ENCODE data around the gene EXOC2. TPM values are rescaled to one million over a fixed set of nuclear protein-coding genes. Genes with fewer than 3 reads are reported as not detected.
A peak's percentile ranks its signal among the peaks of the same experiment; 100 is the strongest.

Gene EXOC2
- total and polyA plus RNA-seq, 5 experiments from 2014 or later, result 28.6 to 40.3 (median 36.7) TPM

DNA sequence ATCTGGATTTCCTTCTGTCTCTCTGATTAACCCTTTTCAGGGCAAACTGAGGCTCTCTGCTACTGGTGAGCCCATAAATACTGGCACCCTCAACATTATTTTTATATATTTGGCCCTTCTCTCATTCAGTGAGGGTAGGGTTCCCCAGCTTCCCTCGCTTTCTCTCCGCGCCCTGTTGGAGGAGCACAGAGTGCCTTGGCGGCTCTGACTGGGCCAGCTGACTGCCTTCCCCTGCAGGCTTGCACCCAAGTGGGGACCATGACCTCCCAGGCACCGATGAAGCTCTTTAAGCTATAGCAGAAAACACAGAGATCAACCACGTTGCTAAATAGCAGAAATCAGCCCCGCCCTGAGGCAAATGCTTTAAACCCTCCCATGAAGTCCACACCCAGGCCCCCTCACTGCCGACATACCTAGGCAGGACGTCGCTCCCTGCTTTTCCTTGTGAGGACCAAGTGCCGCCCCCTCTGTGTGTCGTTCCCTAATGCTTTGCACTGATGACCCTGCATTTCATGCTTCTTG, 141.0 kb downstream of the EXOC2 start:
- Mint-ChIP-seq H3K27me3 (no peaks in the 10 kb centered on the region), H3K4me3 (no peak overlapping the region), H3K9me3 (no peaks in the 10 kb centered on the region), H3K36me3 (peaks cover 0 to 70% (median 28%) of the 10 kb centered on the region in 3 donors), H3K4me1 (peaks cover 4 to 11% (median 9%) of the 10 kb centered on the region in 4 donors), H3K27ac (peak overlapping the region in 2 of 10 donors; percentile 34 to 35)
- ATAC-seq, result no peak
- POLR2A ChIA-PET, result no interaction called here
- DNase-seq, result no peak

DNA sequence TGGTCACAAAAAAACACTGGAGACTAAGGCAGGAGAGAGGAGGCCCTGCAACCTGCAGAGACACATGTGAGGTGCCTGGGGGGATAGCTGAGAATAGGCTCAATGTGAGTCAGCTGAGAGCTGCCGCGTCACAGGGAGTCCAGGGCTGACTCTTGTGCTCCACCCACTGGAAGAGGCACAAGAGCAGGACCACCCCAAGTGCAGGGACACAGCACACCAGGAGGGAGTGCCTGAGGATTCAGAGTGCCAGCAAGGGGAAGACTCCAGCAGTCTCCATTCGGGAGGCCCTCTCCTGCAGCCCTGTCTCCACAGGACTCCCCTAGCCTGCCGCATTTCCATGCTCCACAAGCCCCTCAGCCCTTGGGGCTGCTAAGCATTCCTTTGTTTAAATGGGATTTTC, 141.5 kb downstream of the EXOC2 start:
- ATAC-seq, result peak in 1 of 2 donors; percentile 33
- H3K36me3 Mint-ChIP-seq, result peaks cover 0 to 70% (median 29%) of the 10 kb centered on the region in 3 donors
- peaks cover 4 to 11% (median 9%) of the 10 kb centered on the region in 4 donors for H3K4me1 Mint-ChIP-seq
- H3K27ac Mint-ChIP-seq, result peak overlapping the region in 1 of 10 donors; percentile 7
- no peaks in the 10 kb centered on the region for H3K9me3 Mint-ChIP-seq
- no peaks in the 10 kb centered on the region for H3K27me3 Mint-ChIP-seq
- no peak overlapping the region for H3K4me3 Mint-ChIP-seq
- peak in 1 of 10 donors; percentile 1 for DNase-seq
- POLR2A ChIA-PET, result no interaction called here

DNA sequence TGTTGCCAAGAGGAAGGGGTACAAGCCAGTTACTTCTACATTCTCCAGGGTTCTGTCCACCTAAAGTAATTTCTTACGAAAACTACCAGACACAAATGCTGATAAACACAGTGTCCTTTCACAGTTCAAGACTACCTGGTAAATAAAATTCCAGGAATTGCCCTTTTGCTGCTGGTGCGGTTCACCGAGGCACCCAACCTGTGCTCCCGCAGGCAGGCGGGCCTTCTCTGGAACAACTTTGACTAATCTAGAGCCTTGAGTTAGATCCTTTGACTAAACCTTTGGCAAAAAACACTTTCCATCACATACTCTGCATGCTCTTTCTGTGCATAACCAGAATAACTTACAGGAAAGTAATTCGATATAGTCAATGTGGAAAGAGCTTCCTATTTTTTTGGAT, 143.0 kb downstream of the EXOC2 start:
- no peaks in the 10 kb centered on the region for H3K9me3 Mint-ChIP-seq
- H3K27ac Mint-ChIP-seq, result peak overlapping the region in 2 of 10 donors; percentile 20 to 41
- peaks cover 2 to 11% (median 9%) of the 10 kb centered on the region in 4 donors for H3K4me1 Mint-ChIP-seq
- ATAC-seq (no peak), DNase-seq (no peak)
- no peak overlapping the region for H3K4me3 Mint-ChIP-seq
- H3K27me3 Mint-ChIP-seq, result no peaks in the 10 kb centered on the region
- POLR2A ChIA-PET, result no interaction called here
- H3K36me3 Mint-ChIP-seq, result peaks cover 0 to 66% (median 18%) of the 10 kb centered on the region in 3 donors

DNA sequence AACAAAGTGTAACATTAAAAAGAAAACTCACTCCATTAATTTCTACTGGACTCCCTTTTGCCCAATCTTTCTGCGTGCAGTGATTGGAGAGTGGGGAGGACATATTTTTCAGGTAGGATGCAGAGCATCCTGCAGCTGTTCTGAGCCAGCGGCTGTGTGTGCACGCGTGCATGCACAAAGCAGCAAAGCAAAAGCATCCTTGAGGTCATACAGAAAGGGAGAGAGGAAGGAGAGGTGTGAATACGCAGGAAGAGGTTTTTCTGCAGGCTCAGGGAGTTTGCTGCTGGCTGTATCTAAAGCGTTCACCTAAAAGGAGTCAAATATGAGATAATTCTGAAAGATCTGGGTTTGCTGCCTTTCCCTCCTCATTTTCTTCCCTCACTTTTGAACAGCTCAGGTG, 144.4 kb downstream of the EXOC2 start:
- no peak overlapping the region for H3K4me3 Mint-ChIP-seq
- no peaks in the 10 kb centered on the region for H3K27me3 Mint-ChIP-seq
- peaks cover 8 to 67% (median 20%) of the 10 kb centered on the region in 3 donors for H3K36me3 Mint-ChIP-seq
- H3K4me1 Mint-ChIP-seq, result peaks cover 2 to 11% (median 9%) of the 10 kb centered on the region in 4 donors
- H3K9me3 Mint-ChIP-seq, result no peaks in the 10 kb centered on the region
- POLR2A ChIA-PET, result no interaction called here
- H3K27ac Mint-ChIP-seq, result peak overlapping the region in 5 of 10 donors; percentile 15 to 81 (median 65)
- ATAC-seq, result no peak
- peak in 1 of 10 donors; percentile 3 for DNase-seq

DNA sequence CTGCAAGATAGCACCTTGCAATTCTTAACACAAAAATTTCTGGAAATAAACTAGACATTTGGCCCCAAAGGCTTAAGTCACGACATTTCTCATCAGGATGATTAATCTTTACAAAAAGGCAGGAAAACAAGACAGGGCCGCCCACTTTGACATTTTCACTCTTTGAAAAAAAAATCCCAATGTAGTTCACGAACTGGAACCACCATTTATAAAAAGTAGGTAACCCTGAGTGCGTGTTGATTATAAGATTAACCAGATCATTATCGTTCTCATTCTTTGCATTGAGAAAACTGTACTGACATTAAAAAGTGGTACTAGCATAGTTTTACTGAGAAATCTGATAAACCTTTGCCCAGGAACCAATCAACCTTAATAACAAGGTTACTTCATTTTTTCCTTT, 144.8 kb downstream of the EXOC2 start:
- no peak for ATAC-seq
- DNase-seq, result no peak
- H3K4me3 Mint-ChIP-seq, result no peak overlapping the region
- no peaks in the 10 kb centered on the region for H3K9me3 Mint-ChIP-seq
- POLR2A ChIA-PET, result no interaction called here
- no peaks in the 10 kb centered on the region for H3K27me3 Mint-ChIP-seq
- peaks cover 2 to 11% (median 9%) of the 10 kb centered on the region in 4 donors for H3K4me1 Mint-ChIP-seq
- H3K27ac Mint-ChIP-seq, result peak overlapping the region in 3 of 10 donors; percentile 15 to 72 (median 42)
- peaks cover 12 to 69% (median 21%) of the 10 kb centered on the region in 3 donors for H3K36me3 Mint-ChIP-seq

DNA sequence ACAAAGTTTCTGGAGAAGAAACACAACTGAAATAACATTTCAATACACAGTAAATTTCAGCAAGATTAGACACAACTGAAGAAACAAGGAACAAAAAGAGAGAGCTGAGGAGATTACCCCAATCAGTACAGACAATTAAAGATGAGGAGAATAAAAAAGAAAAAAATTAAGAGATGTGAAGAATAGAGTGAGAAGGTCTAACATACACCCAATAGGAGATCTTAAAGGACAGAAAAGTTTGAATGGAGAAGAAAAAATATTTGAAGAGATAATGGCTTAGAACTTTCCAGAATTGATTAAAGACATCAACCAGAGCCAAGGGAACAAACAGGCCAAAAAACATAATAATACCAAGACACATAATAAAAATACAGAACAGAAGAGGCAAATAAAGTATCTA, 152.4 kb downstream of the EXOC2 start:
- DNase-seq (no peak), ATAC-seq (no peak)
- POLR2A ChIA-PET, result no interaction called here
- no peak overlapping the region for H3K4me3 Mint-ChIP-seq
- no peaks in the 10 kb centered on the region for H3K27me3 Mint-ChIP-seq
- H3K9me3 Mint-ChIP-seq, result peaks cover 0 to 19% (median 12%) of the 10 kb centered on the region in 9 donors
- peaks cover 0 to 2% (median 0%) of the 10 kb centered on the region in 4 donors for H3K4me1 Mint-ChIP-seq
- peaks cover 40 to 83% (median 60%) of the 10 kb centered on the region in 3 donors for H3K36me3 Mint-ChIP-seq
- no peak overlapping the region for H3K27ac Mint-ChIP-seq

DNA sequence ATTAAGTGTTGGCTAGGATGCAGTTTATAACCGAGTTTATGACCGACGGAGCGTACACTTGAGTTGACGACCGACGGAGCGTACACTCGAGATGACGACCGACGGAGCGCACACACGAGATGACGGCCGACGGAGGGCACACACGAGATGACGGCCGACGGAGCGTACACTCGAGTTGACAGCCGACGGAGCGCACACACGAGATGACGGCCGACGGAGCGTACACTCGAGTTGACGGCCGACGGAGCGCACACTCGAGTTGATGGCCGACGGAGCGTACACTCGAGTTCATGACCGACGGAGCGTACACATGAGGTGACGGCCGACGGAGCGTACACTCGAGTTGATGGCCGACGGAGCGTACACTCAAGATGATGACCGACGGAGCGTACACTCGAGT, 155.8 kb downstream of the EXOC2 start:
- ATAC-seq (no peak), DNase-seq (no peak)
- no peaks in the 10 kb centered on the region for H3K27me3 Mint-ChIP-seq
- H3K4me1 Mint-ChIP-seq, result peaks cover 0 to 2% (median 0%) of the 10 kb centered on the region in 4 donors
- H3K27ac Mint-ChIP-seq, result no peak overlapping the region
- POLR2A ChIA-PET, result no interaction called here
- no peak overlapping the region for H3K4me3 Mint-ChIP-seq
- peaks cover 0 to 17% (median 12%) of the 10 kb centered on the region in 9 donors for H3K9me3 Mint-ChIP-seq
- peaks cover 18 to 73% (median 40%) of the 10 kb centered on the region in 3 donors for H3K36me3 Mint-ChIP-seq

DNA sequence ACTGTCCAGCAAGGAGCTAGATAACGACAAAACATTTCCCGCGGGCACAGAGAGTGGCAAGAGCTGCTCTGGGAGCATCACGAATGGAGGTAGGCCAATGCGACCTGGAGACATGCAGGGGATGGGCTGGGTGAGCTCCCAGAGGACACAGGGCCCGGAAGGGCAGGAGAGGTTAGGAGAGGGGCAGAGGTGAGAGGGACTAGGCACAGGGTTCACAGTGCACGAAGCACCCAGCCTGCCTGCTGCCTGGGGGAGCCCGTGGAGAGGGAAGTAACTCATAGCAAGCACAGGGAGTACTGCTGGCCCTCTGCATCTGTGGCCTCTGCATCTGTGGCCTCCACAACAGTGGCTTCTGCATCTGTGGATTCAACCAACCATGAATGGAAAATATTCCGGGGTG, 162.5 kb downstream of the EXOC2 start:
- POLR2A ChIA-PET, result no interaction called here
- ATAC-seq, result no peak
- H3K36me3 Mint-ChIP-seq, result peaks cover 0 to 59% (median 9%) of the 10 kb centered on the region in 3 donors

DNA sequence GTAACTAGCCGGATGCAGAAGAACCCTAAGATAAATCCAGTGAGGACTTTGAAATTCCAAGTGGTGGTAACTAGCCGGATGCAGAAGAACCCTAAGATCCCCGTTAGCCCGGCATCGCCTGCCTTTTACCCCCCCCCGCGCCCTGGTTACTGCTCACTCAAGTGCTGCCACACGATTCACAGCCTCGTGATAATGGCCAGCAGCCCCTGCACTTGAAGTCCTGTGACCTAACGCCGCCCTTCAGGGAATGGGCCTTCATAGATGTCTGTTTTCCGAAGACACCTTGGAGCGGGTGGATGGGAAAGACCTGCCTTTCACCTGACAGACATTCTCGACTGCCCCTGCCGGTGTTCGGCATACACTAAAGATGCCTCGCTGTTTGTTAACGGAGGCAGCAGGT, 163.9 kb downstream of the EXOC2 start:
- no peaks in the 10 kb centered on the region for H3K27me3 Mint-ChIP-seq
- H3K27ac Mint-ChIP-seq, result no peak overlapping the region
- peaks cover 0 to 53% (median 9%) of the 10 kb centered on the region in 3 donors for H3K36me3 Mint-ChIP-seq
- no peak overlapping the region for H3K4me3 Mint-ChIP-seq
- ATAC-seq, result no peak
- DNase-seq, result no peak
- H3K9me3 Mint-ChIP-seq, result no peaks in the 10 kb centered on the region
- POLR2A ChIA-PET, result no interaction called here
- peaks cover 3 to 6% (median 5%) of the 10 kb centered on the region in 4 donors for H3K4me1 Mint-ChIP-seq

More for the DNA sequence above, 162.5 kb downstream of the EXOC2 start:
- Mint-ChIP-seq H3K9me3 (no peaks in the 10 kb centered on the region), H3K27ac (peak overlapping the region in 3 of 10 donors; percentile 11 to 73 (median 12)), H3K4me3 (no peak overlapping the region), H3K4me1 (peaks cover 0 to 2% (median 0%) of the 10 kb centered on the region in 4 donors), H3K27me3 (no peaks in the 10 kb centered on the region)
- DNase-seq, result no peak

DNA sequence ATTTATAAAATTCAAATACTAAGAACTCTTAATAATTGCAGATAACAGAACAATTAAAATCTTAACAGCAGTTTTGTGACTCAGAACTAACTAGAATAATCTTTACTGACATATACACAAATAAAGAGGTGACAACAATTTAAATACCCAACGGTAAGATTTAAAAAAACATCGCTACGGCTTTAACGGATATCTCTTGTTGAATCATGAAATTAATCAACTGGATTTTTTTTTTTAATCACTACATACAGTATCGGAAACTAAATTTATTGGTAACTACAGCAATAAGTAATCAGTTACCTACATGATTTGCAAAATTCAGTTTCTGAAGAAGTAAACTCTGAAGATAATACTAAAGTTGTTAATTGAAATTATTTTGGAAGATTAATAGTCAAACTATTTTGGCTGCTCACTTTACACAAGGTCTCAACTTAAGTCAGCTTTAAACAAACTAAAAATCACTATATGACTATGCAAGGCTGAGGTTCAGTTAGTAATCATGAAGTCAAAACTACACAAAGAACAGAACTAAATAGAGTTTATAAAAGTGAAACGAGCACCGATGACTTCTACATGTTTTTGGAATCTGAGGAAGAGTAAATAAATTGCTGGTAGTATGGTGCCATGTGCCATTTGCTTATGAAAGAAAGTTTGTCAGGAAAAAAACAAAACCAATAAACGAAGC, 164.8 kb downstream of the EXOC2 start:
- no peak overlapping the region for H3K27ac Mint-ChIP-seq
- POLR2A ChIA-PET, result no interaction called here
- ATAC-seq, result no peak
- no peaks in the 10 kb centered on the region for H3K9me3 Mint-ChIP-seq
- H3K4me1 Mint-ChIP-seq, result peaks cover 3 to 6% (median 5%) of the 10 kb centered on the region in 4 donors
- H3K4me3 Mint-ChIP-seq, result no peak overlapping the region
- no peak for DNase-seq
- no peaks in the 10 kb centered on the region for H3K27me3 Mint-ChIP-seq
- H3K36me3 Mint-ChIP-seq, result peaks cover 0 to 51% (median 9%) of the 10 kb centered on the region in 3 donors

DNA sequence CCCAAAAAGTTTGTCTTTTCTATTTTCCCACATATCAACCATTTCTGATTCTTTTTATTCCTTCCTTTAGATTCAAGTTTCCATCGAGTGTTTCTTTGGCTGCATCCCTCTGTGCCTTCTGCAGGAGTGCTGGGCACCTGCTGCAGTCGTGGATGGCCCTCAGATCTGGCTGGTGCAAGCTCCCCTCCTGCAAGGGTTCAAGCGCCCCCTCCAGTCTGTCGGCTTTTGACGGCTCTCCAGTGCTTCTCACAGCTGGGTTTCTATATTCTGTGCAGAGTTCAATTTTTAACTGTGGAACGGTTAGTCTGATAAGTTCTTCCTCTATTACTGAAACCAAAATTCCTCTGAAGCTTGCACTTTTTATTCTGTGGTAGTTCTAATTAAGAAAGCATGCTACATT, 168.1 kb downstream of the EXOC2 start:
- H3K4me1 Mint-ChIP-seq, result peaks cover 6 to 8% (median 6%) of the 10 kb centered on the region in 4 donors
- ATAC-seq (peak in 1 of 2 donors; percentile 39), DNase-seq (peak in 2 of 10 donors; percentile 9 to 20)
- no peak overlapping the region for H3K4me3 Mint-ChIP-seq
- POLR2A ChIA-PET, result no interaction called here
- H3K27me3 Mint-ChIP-seq, result no peaks in the 10 kb centered on the region
- H3K27ac Mint-ChIP-seq, result peak overlapping the region in 5 of 10 donors; percentile 1 to 58 (median 16)
- peaks cover 0 to 4% (median 0%) of the 10 kb centered on the region in 9 donors for H3K9me3 Mint-ChIP-seq
- peaks cover 3 to 45% (median 12%) of the 10 kb centered on the region in 3 donors for H3K36me3 Mint-ChIP-seq

DNA sequence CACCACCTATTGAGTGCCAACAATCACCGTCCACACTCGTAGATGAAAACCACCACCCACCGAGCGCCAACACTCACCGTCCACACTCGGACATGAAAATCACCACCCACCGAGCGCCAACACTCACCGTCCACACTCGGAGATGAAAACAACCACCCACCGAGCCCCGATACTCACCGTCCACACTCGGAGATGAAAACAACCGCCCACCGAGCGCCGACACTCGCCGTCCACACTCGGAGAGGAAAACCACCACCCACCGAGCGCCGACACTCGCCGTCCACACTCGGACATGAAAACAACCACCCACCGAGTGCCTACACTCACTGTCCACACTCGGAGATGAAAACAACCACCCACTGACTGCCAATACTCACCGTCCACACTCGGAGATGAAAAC, 172.1 kb downstream of the EXOC2 start:
- DNase-seq (no peak), ATAC-seq (no peak)
- POLR2A ChIA-PET, result no interaction called here
- H3K36me3 Mint-ChIP-seq, result peaks cover 3 to 33% (median 19%) of the 10 kb centered on the region in 3 donors
- H3K4me1 Mint-ChIP-seq, result peaks cover 4 to 17% (median 12%) of the 10 kb centered on the region in 4 donors
- H3K27me3 Mint-ChIP-seq, result no peaks in the 10 kb centered on the region
- peaks cover 0 to 8% (median 2%) of the 10 kb centered on the region in 9 donors for H3K9me3 Mint-ChIP-seq
- peak overlapping the region in 5 of 10 donors; percentile 16 to 86 (median 40) for H3K27ac Mint-ChIP-seq
- peak overlapping the region in 1 of 10 donors; percentile 15 for H3K4me3 Mint-ChIP-seq

DNA sequence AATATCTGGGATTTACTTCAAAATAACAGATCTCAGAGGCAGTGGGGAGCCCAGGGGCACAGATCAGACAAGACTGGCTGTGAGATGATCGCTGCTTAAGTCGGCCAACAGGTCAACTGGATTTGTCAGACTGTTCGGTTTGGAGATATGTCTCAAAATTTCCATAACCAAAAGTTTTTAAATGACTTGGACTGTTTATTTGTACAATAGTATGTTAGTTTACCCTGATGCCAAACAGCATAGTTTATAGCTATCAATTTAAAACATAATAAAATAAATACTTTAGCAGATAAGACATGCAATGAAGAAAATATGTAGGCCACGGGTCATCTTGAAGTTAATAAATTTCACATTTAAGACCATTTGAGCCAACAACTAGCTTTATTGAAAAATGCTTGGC, 174.7 kb downstream of the EXOC2 start:
- peaks cover 3 to 29% (median 21%) of the 10 kb centered on the region in 3 donors for H3K36me3 Mint-ChIP-seq
- POLR2A ChIA-PET, result no interaction called here
- no peak for DNase-seq
- no peak overlapping the region for H3K4me3 Mint-ChIP-seq
- peaks cover 20 to 34% (median 24%) of the 10 kb centered on the region in 4 donors for H3K4me1 Mint-ChIP-seq
- peaks cover 0 to 8% (median 2%) of the 10 kb centered on the region in 9 donors for H3K9me3 Mint-ChIP-seq
- H3K27me3 Mint-ChIP-seq, result no peaks in the 10 kb centered on the region
- peak overlapping the region in 1 of 10 donors; percentile 60 for H3K27ac Mint-ChIP-seq
- ATAC-seq, result no peak
